ENCODE data around the gene ZBTB46.

GRCh38 chr20:63734946-63735858 is 95.9 kb downstream of the ZBTB46 start:
- TF ChIP-seq CTCF (conservative IDR thresholded peaks at IDR 0.05) (no peak), ZFX (IDR thresholded peaks at IDR 0.05) (no peak)

All from C4-2B (cell line).